IPS-11a (cell line): ENCODE results near the gene PARD3B.

ENCODE experiments used
- H3K4me3 ChIP-seq: one replicate; pipeline ENCODE4 v1.5.1; 2013; ENCODE audit warnings: low read depth, low read length, control low read depth

PARD3B gene

GRCh38 chr2:204654669-204655068 lies 109.4 kb downstream of the PARD3B start:
- H3K4me3 ChIP-seq: no peak overlapping the region

- H3K4me3 ChIP-seq: no peak overlapping the region
Observed at GRCh38 chr2:204655101-204655500, 109.8 kb downstream of the PARD3B start.

GRCh38 chr2:204655626-204656025 lies 110.4 kb downstream of the PARD3B start:
- no peak overlapping the region for H3K4me3 ChIP-seq

- no peak overlapping the region for H3K4me3 ChIP-seq
Observed at GRCh38 chr2:204657024-204657423, 111.7 kb downstream of the PARD3B start.

- no peak overlapping the region for H3K4me3 ChIP-seq
Observed at GRCh38 chr2:204662956-204663355, 117.7 kb downstream of the PARD3B start.

GRCh38 chr2:204663816-204664425 lies 118.6 kb downstream of the PARD3B start:
- H3K4me3 ChIP-seq: no peak overlapping the region

- H3K4me3 ChIP-seq: no peak overlapping the region
Observed at GRCh38 chr2:204664708-204665121, 119.4 kb downstream of the PARD3B start.

- H3K4me3 ChIP-seq: no peak overlapping the region
Observed at GRCh38 chr2:204665207-204665606, 119.9 kb downstream of the PARD3B start.

GRCh38 chr2:204665771-204666170 lies 120.5 kb downstream of the PARD3B start:
- no peak overlapping the region for H3K4me3 ChIP-seq

- H3K4me3 ChIP-seq: no peak overlapping the region
Observed at GRCh38 chr2:204667990-204668389, 122.7 kb downstream of the PARD3B start.

GRCh38 chr2:204669382-204669781 lies 124.1 kb downstream of the PARD3B start:
- no peak overlapping the region for H3K4me3 ChIP-seq

GRCh38 chr2:204670124-204670523 lies 124.8 kb downstream of the PARD3B start:
- H3K4me3 ChIP-seq: no peak overlapping the region

- H3K4me3 ChIP-seq: no peak overlapping the region
Observed at GRCh38 chr2:204670756-204671155, 125.5 kb downstream of the PARD3B start.

- no peak overlapping the region for H3K4me3 ChIP-seq
Observed at GRCh38 chr2:204672772-204673171, 127.5 kb downstream of the PARD3B start.

- no peak overlapping the region for H3K4me3 ChIP-seq
Observed at GRCh38 chr2:204673877-204674276, 128.6 kb downstream of the PARD3B start.

GRCh38 chr2:204678031-204678430 lies 132.8 kb downstream of the PARD3B start:
- H3K4me3 ChIP-seq: no peak overlapping the region

GRCh38 chr2:204680576-204680975 lies 135.3 kb downstream of the PARD3B start:
- no peak overlapping the region for H3K4me3 ChIP-seq

- H3K4me3 ChIP-seq: no peak overlapping the region
Observed at GRCh38 chr2:204681412-204681811, 136.1 kb downstream of the PARD3B start.

GRCh38 chr2:204683384-204683783 lies 138.1 kb downstream of the PARD3B start:
- H3K4me3 ChIP-seq: no peak overlapping the region

- H3K4me3 ChIP-seq: no peak overlapping the region
Observed at GRCh38 chr2:204686406-204686805, 141.1 kb downstream of the PARD3B start.

GRCh38 chr2:204687776-204688175 lies 142.5 kb downstream of the PARD3B start:
- H3K4me3 ChIP-seq: no peak overlapping the region

GRCh38 chr2:204691911-204692510 lies 146.7 kb downstream of the PARD3B start:
- no peak overlapping the region for H3K4me3 ChIP-seq

GRCh38 chr2:204692790-204693189 lies 147.5 kb downstream of the PARD3B start:
- H3K4me3 ChIP-seq: no peak overlapping the region
